Brain microvascular endothelial cell (primary cell): ENCODE measurements around the gene KIF1C.

ENCODE experiments used
- DNase-seq: peaks from one replicate; pipeline ENCODE4 v3.0.0-alpha.2; 2020
- H3K27ac ChIP-seq: fragments of 250-450 bp; sonication (Bioruptor Pico); 2 replicates; pipeline ENCODE4 v1.5.1; 2020; ENCODE audit warnings: mild to moderate bottlenecking, moderate library complexity
- H3K27me3 ChIP-seq: fragments of 250-450 bp; sonication (Bioruptor Pico); replicated peaks from 2 replicates; pipeline ENCODE4 v1.5.1; 2020; ENCODE audit warnings: mild to moderate bottlenecking
- H3K36me3 ChIP-seq: fragments of 250-450 bp; sonication (Bioruptor Pico); replicated peaks from 2 replicates; pipeline ENCODE4 v1.5.1; 2020; ENCODE audit warnings: mild to moderate bottlenecking
- H3K4me3 ChIP-seq: 2 replicates; pipeline ENCODE4 v1.5.1; 2011; ENCODE audit warnings: low read depth, mild to moderate bottlenecking, control low read depth, low read length, moderate library complexity
- in situ Hi-C: cut with HindIII; loops from 2 replicates; pipeline ENCODE4 v1.10.0; 2017; ENCODE audit warnings: low sequenced_read_pairs, low pct_ligation_motif_present
- TF ChIP-seq, protein P1 (sequence below): IDR thresholded peaks from 2 replicates; pipeline ENCODE4 v1.5.1; 2011; ENCODE audit warnings: low read depth, mild to moderate bottlenecking, moderate library complexity, low read length, control low read depth, inconsistent platforms; ENCODE audit errors: missing control alignments

Gene KIF1C

DNA sequence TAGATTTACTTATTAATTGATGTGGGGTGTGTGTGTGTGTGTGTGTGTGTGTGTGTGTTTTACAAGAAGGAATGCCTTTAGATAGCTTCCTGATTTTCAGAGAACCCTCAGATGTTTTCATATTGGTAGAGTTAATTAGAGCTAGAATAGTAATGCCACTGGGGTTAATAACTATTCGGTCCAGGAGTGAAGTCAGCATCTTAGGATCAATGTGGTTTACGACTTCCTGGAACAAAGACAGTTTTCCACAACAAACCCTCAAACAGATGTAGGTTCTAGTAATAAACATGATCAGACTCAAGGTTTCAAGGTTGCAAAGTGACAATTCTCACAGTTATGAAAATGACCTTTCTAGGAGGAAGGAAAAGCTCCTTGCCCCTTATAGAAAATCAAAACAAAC lies 49.7 kb downstream of the KIF1C start:
- TF ChIP-seq, protein P1, sequence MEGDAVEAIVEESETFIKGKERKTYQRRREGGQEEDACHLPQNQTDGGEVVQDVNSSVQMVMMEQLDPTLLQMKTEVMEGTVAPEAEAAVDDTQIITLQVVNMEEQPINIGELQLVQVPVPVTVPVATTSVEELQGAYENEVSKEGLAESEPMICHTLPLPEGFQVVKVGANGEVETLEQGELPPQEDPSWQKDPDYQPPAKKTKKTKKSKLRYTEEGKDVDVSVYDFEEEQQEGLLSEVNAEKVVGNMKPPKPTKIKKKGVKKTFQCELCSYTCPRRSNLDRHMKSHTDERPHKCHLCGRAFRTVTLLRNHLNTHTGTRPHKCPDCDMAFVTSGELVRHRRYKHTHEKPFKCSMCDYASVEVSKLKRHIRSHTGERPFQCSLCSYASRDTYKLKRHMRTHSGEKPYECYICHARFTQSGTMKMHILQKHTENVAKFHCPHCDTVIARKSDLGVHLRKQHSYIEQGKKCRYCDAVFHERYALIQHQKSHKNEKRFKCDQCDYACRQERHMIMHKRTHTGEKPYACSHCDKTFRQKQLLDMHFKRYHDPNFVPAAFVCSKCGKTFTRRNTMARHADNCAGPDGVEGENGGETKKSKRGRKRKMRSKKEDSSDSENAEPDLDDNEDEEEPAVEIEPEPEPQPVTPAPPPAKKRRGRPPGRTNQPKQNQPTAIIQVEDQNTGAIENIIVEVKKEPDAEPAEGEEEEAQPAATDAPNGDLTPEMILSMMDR = no peak
- Histone ChIP-seq H3K27ac (no peak overlapping the region), H3K27me3 (no peaks in the 10 kb centered on the region), H3K4me3 (no peak overlapping the region), H3K36me3 (no peaks in the 10 kb centered on the region)
- DNase-seq = no peak
- in situ Hi-C loops = no loop called here

DNA sequence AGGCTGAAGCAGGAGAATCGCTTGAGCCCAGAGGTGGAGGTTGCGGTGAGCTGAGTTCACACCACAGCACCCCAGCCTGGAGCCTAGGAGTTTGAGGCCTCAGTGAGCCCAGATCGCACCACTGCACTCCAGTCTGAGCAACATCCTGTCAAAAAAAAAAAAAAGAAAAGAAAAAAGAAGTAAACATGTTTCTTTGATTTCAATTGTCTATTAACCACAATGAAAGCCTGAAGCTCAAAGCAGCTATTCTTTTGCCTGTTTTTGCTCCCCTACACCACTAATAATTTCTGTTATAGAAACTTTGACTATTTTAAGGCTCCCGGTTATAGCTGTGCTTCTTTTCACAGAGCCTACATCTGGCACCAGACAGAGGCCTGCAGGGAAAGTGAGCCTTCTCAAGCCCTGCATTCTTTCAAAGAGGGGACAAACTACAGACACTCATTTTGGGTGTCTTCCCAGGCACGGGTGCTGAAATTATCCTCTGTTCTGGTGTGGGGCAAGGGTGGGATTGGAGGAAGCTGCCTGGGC lies 51.6 kb downstream of the KIF1C start:
- Histone ChIP-seq H3K4me3 (no peak overlapping the region), H3K27me3 (no peaks in the 10 kb centered on the region), H3K36me3 (no peaks in the 10 kb centered on the region), H3K27ac (no peak overlapping the region)
- in situ Hi-C loops = no loop called here
- no peak for DNase-seq
- TF ChIP-seq, protein P1 = no peak

DNA sequence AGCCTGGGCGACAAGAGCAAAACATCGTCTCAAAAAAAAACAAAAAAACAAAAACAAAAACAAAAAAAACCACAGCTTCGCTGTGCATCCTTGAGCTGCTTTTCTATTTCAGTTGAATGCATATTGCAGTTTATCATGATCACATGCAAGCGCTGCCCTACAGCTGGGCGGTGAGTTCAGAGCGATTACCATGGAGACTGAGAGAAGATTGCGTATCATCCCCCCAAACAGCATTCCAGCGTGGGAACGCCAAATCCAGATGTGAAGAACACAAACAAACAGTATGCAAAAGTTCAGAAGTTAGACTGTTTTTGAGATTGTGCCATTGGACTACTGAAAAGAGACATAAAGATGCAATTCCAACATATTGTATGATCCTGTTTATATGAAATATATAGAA lies 52.5 kb downstream of the KIF1C start:
- Histone ChIP-seq H3K4me3 (no peak overlapping the region), H3K27ac (no peak overlapping the region), H3K27me3 (no peaks in the 10 kb centered on the region), H3K36me3 (no peaks in the 10 kb centered on the region)
- TF ChIP-seq, protein P1 = no peak
- in situ Hi-C loops = no loop called here
- DNase-seq = no peak

DNA sequence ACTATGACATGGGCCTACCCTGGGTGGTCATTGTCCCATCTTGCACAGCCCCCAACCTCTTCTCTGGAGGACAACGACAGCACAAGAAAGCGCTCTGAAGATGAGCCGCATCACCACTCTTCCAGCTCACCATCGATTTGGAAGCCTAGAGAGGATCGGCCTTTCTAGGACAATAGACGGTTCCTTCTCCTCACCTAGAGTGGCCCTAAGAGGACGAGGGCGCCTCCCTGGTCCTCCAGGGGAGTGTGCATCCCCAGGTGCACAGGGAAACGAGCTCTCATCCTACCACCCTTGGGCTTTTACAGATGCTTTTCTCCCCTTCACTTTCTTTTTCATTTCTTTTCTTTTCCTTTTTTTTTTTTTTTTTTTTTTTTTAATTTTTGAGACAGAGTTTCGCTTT lies 57.8 kb downstream of the KIF1C start:
- Histone ChIP-seq H3K27me3 (no peaks in the 10 kb centered on the region), H3K27ac (no peak overlapping the region), H3K36me3 (no peaks in the 10 kb centered on the region), H3K4me3 (no peak overlapping the region)
- in situ Hi-C loops = no loop called here
- no peak for DNase-seq
- TF ChIP-seq, protein P1 = no peak

DNA sequence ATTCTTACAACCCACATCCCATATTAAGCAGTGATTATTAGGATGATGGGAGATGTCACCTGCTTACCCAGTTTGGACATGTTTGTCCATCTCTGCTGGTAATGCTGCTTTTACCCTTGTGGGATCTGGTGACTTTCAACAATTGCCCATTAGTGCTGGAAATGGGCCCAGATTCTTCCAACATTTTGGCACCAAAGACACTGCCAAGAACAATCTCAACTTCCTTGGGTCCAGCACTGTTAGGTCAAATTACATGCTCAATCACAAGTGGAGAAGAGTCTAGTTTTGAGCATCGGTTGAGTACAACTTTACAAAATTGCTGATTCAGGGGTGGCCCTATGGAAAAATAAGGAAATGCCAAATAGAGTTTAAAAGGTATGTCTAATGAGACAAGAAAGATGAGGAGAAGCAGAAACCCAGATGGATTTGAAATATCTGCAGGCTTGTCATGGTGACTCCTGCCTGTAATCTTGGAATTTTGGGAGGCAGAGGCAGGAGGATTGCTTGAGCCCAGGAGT lies 67.5 kb downstream of the KIF1C start:
- TF ChIP-seq, protein P1 = no peak
- Histone ChIP-seq H3K4me3 (no peak overlapping the region), H3K27me3 (no peaks in the 10 kb centered on the region), H3K36me3 (no peaks in the 10 kb centered on the region), H3K27ac (no peak overlapping the region)
- in situ Hi-C loops = no loop called here
- DNase-seq = no peak

DNA sequence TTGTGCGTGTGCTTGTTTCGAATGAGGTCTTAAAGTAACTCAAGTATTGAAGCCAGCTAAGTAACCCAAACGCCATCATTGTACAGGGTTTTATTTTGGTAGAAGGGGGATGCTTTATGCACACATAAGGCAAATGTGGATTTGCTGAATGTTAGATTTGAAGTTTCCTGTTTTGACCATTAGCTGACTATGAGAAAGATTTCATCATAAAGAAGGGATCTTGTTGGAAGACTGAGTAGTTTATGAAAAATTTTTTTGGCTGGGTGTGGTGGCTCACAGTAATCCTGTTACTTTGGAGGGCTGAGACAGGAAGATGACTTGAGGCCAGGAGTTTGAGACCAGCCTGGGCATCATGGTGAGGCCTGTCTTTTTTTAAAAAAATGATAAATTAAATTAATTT lies 70.5 kb downstream of the KIF1C start:
- H3K36me3 ChIP-seq = no peaks in the 10 kb centered on the region
- TF ChIP-seq, protein P1 = no peak
- no peak overlapping the region for H3K27ac ChIP-seq
- no peak overlapping the region for H3K4me3 ChIP-seq
- in situ Hi-C loops = no loop called here
- no peak for DNase-seq
- H3K27me3 ChIP-seq = no peaks in the 10 kb centered on the region
